ENCODE measurements around the gene DGKD.

The DGKD gene

GRCh38 chr2:233481368-233482142 is 127.3 kb downstream of the DGKD start:
- DNase-seq: no peak

- DNase-seq: no peak
These were observed 128.3 kb downstream of the DGKD start for GRCh38 chr2:233482616-233483015.

GRCh38 chr2:233485726-233486125 is 131.4 kb downstream of the DGKD start:
- no peak for DNase-seq

GRCh38 chr2:233486357-233486756 is 132.1 kb downstream of the DGKD start:
- DNase-seq: no peak

GRCh38 chr2:233486778-233487552 is 132.7 kb downstream of the DGKD start:
- no peak for DNase-seq

GRCh38 chr2:233487748-233488345 is 133.6 kb downstream of the DGKD start:
- no peak for DNase-seq

GRCh38 chr2:233489143-233489542 is 134.8 kb downstream of the DGKD start:
- no peak for DNase-seq

- no peak for DNase-seq
These were observed 135.4 kb downstream of the DGKD start for GRCh38 chr2:233489666-233490065.

GRCh38 chr2:233490831-233491230 is 136.5 kb downstream of the DGKD start:
- no peak for DNase-seq

- no peak for DNase-seq
These were observed 137.0 kb downstream of the DGKD start for GRCh38 chr2:233491326-233491725.

GRCh38 chr2:233492078-233492477 is 137.8 kb downstream of the DGKD start:
- DNase-seq: no peak

- no peak for DNase-seq
These were observed 138.5 kb downstream of the DGKD start for GRCh38 chr2:233492751-233493150.

- DNase-seq: no peak
These were observed 141.5 kb downstream of the DGKD start for GRCh38 chr2:233495503-233496496.

- DNase-seq: no peak
These were observed 143.4 kb downstream of the DGKD start for GRCh38 chr2:233497692-233498091.

GRCh38 chr2:233498126-233498525 is 143.8 kb downstream of the DGKD start:
- DNase-seq: no peak

GRCh38 chr2:233499928-233500327 is 145.6 kb downstream of the DGKD start:
- no peak for DNase-seq

GRCh38 chr2:233501198-233502076 is 147.1 kb downstream of the DGKD start:
- DNase-seq: no peak

- DNase-seq: no peak
These were observed 149.2 kb downstream of the DGKD start for GRCh38 chr2:233503481-233503880.

GRCh38 chr2:233503947-233504637 is 149.8 kb downstream of the DGKD start:
- DNase-seq: no peak

GRCh38 chr2:233513953-233514655 is 159.8 kb downstream of the DGKD start:
- DNase-seq: no peak
